ENCODE data around the gene PRKCZ.

Gene PRKCZ

DNA sequence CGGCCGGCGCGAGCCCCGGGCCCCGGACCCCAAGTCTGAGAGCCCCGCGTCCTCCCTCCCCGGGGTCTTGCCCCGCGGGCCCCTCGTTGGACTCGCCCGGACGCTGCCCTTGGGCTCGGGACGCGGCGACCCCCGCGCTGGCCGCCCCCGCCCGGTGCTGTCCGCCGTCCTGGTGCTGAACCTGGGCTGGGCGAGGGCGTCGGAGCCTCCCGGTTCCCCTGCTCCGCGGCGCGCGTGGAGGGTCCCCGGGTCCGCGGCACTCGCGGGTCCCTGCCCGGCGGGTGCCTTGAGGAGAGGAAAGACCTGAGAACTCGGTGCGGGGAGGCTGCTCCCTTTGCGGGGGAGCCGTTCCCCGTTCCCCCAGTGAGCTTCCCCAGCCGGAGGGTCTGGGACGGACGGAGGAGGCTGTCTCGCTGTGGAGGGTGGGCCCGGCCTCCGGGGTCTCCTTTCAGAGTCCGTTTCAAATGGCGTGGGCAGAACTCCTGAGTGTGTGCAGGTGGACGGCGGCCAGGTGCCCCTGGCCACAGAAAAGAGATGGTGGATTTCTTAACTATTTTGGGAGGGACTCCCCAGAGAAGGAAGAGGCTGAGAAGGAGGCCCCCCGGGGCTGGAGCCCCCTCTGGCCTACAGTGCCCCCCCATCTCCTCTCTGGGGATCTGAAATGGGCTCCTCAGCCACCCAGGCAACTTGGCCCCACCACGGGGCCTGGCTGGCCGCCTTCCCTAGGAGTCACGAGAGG lies 30.5 kb upstream of the PRKCZ start:
- TF ChIP-seq, protein P1, sequence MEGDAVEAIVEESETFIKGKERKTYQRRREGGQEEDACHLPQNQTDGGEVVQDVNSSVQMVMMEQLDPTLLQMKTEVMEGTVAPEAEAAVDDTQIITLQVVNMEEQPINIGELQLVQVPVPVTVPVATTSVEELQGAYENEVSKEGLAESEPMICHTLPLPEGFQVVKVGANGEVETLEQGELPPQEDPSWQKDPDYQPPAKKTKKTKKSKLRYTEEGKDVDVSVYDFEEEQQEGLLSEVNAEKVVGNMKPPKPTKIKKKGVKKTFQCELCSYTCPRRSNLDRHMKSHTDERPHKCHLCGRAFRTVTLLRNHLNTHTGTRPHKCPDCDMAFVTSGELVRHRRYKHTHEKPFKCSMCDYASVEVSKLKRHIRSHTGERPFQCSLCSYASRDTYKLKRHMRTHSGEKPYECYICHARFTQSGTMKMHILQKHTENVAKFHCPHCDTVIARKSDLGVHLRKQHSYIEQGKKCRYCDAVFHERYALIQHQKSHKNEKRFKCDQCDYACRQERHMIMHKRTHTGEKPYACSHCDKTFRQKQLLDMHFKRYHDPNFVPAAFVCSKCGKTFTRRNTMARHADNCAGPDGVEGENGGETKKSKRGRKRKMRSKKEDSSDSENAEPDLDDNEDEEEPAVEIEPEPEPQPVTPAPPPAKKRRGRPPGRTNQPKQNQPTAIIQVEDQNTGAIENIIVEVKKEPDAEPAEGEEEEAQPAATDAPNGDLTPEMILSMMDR (IDR thresholded peaks at IDR 0.05; ENCODE audit: low read length, missing control alignments), result no peak
- no peak overlapping the region for H3K4me3 ChIP-seq (replicated peaks; ENCODE audit: low read depth, low read length)
- no peak for DNase-seq (ENCODE audit: low read depth)

DNA sequence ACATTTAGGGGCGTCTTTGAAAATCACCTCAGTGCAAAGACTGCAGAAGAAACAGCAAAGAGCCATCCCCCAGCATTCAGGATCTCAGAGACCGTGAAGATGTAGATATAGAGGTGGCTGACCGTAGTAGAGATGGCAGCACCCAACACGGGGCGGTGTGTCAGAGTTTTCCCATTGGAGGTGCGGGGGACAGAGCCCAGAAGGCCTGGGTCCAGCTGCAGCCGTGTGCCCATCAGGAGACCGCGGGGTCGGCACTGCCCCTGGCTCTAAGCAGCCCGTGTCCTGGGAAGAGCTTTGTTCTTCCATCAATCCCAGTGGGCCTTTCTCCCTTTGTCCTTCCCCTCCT lies 29.9 kb upstream of the PRKCZ start:
- no peak overlapping the region for H3K4me3 ChIP-seq (replicated peaks; ENCODE audit: low read depth, low read length)
- DNase-seq (ENCODE audit: low read depth), result no peak
- TF ChIP-seq, protein P1 (IDR thresholded peaks at IDR 0.05; ENCODE audit: low read length, missing control alignments), result no peak

DNA sequence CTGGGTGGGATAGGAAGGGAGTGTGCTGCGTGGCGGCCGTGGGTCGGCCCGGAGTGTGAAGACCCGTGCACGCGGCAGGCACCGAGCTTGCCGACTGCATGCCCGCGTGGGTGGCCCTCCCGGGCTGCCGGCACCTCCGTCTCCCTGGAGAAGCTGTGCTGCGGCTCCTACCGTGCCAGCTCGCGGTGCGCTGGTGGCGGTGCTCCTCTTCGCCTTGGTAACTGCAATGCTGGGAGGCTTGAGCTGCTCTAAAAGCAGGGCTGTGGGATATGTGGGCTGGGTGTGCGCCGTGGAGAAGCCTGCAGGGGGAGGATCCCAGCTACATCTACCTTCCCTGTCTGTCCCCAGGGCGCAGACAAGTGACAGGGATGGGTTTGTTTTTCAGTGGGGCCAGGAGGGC lies 28.7 kb upstream of the PRKCZ start:
- TF ChIP-seq, protein P1 (IDR thresholded peaks at IDR 0.05; ENCODE audit: low read length, missing control alignments), result no peak
- H3K4me3 ChIP-seq (replicated peaks; ENCODE audit: low read depth, low read length), result no peak overlapping the region
- no peak for DNase-seq (ENCODE audit: low read depth)

DNA sequence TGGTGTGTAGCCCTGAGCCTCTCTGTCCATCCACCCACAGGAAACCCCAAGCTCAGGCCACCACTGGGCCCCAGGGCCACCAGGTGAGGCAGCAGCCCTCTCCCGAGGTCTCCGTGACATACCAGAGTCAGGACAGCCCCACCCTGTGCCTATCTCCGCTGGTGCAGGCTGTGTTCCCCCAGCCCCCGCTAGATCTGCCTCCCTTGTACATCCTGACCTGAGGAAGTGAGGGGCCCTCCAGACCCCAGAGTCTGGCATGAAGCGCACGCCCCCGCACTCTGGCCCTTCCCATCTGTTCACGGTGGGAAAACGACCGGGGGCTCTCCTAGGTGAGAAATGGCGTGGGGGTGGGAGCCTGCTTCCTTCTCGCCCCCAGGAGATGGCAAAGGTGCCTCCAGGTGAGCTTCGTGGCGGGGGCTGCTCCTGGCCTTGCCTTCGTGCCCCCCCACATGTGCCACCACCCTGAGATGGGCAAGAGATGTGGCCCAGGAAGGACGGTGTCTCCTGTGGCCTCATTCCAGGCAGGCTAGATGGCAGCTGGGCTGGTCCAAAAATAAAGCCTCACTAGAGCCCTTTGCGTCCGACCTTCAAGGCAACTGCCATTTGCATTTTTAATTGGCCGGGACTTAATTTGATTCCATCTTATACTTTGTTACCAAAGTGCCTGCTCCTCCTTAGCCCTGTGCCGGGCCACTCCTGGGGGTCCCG lies 28.0 kb upstream of the PRKCZ start:
- DNase-seq (ENCODE audit: low read depth), result no peak
- TF ChIP-seq, protein P1 (IDR thresholded peaks at IDR 0.05; ENCODE audit: low read length, missing control alignments), result no peak
- H3K4me3 ChIP-seq (replicated peaks; ENCODE audit: low read depth, low read length), result no peak overlapping the region

DNA sequence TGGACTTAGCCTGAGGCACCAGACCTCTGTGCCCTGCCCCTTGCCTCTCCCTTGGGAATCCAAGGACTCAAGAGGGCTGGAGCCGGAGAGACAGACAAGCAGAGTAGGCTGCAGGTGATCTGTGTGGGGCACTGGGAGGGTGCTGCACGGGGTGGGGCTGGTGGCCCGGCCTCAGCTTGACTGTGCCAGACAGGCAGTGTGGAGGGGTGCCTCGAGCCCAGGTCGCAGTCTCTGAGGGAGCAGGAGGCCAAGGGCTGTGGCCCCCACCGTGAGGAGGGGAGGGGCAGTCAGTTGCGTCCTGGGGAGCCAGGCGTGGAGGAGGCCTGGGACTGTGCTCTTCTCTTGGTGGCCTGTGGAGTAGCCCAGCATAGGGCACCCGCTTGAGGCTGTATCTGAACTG lies 27.0 kb upstream of the PRKCZ start:
- TF ChIP-seq, protein P1 (IDR thresholded peaks at IDR 0.05; ENCODE audit: low read length, missing control alignments), result no peak
- DNase-seq (ENCODE audit: low read depth), result no peak
- no peak overlapping the region for H3K4me3 ChIP-seq (replicated peaks; ENCODE audit: low read depth, low read length)

DNA sequence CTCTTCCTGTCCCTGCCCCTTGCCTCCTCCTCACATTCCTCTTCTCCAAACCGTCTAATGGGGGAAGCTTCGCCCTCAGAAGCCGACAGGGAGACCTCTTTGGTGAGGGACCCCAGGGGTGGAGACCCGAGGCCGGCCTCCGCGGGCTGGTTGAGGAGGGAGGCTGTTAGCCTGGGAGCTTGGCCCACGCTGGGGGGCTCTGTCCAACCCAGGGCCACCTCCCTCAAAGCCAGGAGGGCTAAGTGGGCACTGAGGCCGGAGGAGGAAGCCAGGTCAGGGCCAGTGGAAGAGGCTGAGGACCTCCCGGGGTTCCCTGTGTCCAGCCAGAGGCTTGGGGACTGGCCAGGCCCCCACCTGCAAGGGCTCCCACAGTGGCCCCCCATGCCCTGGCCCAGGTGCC lies 25.8 kb upstream of the PRKCZ start:
- H3K4me3 ChIP-seq (replicated peaks; ENCODE audit: low read depth, low read length), result no peak overlapping the region
- TF ChIP-seq, protein P1 (IDR thresholded peaks at IDR 0.05; ENCODE audit: low read length, missing control alignments), result no peak
- DNase-seq (ENCODE audit: low read depth), result no peak
